HTR-8/SVneo (cell line): ENCODE data around the gene PAX5.
"Not testable (repeated sequence)": the region's sequence is repeated elsewhere in the genome, so short reads cannot be mapped to it uniquely, and the experiment has no call there.

ENCODE experiments used
- DNase-seq: peaks from one replicate; pipeline ENCODE4 v3.0.0; 2011; ENCODE audit warnings: low spot score, mixed read lengths; ENCODE audit not compliant: insufficient read length
- FAIRE-seq: peaks from 2 replicates; lab custom pipeline; 2011; peaks lifted over from hg19 to GRCh38; lab: Jason Lieb, UNC

The PAX5 gene

GRCh38 chr9:37033682-37034304, at the start of gene PAX5:
Gene PAX5, minus strand, starts transcription at chr9:37034268. Its CDS starts 237 bp downstream, at chr9:37034031.
- FAIRE-seq (no peak), DNase-seq (no peak)

- DNase-seq: no peak
- FAIRE-seq: no peak
These were observed 49.6 kb upstream of the PAX5 start for GRCh38 chr9:37083654-37084053.

- DNase-seq (no peak), FAIRE-seq (no peak)
These were observed 48.2 kb upstream of the PAX5 start for GRCh38 chr9:37082214-37082765.

GRCh38 chr9:37081507-37081906, 47.4 kb upstream of the PAX5 start:
- not testable (repeated sequence) for DNase-seq, FAIRE-seq

- not testable (repeated sequence) for FAIRE-seq, DNase-seq
These were observed 46.1 kb upstream of the PAX5 start for GRCh38 chr9:37080165-37080628.

GRCh38 chr9:37079370-37080164, 45.5 kb upstream of the PAX5 start:
- peak; percentile 90 for FAIRE-seq
- DNase-seq: peak; percentile 91

- not testable (repeated sequence) for DNase-seq, FAIRE-seq
These were observed 40.7 kb upstream of the PAX5 start for GRCh38 chr9:37074790-37075189.

GRCh38 chr9:37066139-37066725, 32.2 kb upstream of the PAX5 start:
- FAIRE-seq: no peak
- DNase-seq: no peak

- DNase-seq (no peak), FAIRE-seq (no peak)
These were observed 28.3 kb upstream of the PAX5 start for GRCh38 chr9:37062336-37062735.

GRCh38 chr9:37061768-37062167, 27.7 kb upstream of the PAX5 start:
- DNase-seq (no peak), FAIRE-seq (no peak)

- FAIRE-seq (no peak), DNase-seq (no peak)
These were observed 26.8 kb upstream of the PAX5 start for GRCh38 chr9:37060833-37061232.

- FAIRE-seq (no peak), DNase-seq (no peak)
These were observed 22.2 kb upstream of the PAX5 start for GRCh38 chr9:37056046-37056920.

GRCh38 chr9:37054363-37054720, 20.3 kb upstream of the PAX5 start:
- FAIRE-seq, DNase-seq: not testable (repeated sequence)

GRCh38 chr9:37053684-37054362, 19.8 kb upstream of the PAX5 start:
- no peak for DNase-seq
- no peak for FAIRE-seq

GRCh38 chr9:37046683-37047082, 12.6 kb upstream of the PAX5 start:
- FAIRE-seq (no peak), DNase-seq (no peak)

- no peak for FAIRE-seq
These were observed 8.4 kb upstream of the PAX5 start for GRCh38 chr9:37042421-37042820.

GRCh38 chr9:37040508-37041127, 6.5 kb upstream of the PAX5 start:
- FAIRE-seq (no peak), DNase-seq (no peak)

More at GRCh38 chr9:37042421-37042820, 8.4 kb upstream of the PAX5 start:
- DNase-seq: no peak

- DNase-seq: no peak
These were observed 4.9 kb upstream of the PAX5 start for GRCh38 chr9:37038943-37039464.

More at GRCh38 chr9:37038943-37039464, 4.9 kb upstream of the PAX5 start:
- no peak for FAIRE-seq
